ENCODE results near the gene MMADHC. TPM values are rescaled to one million over a fixed set of nuclear protein-coding genes. Genes with fewer than 3 reads are reported as not detected.

The MMADHC gene
- polyA plus RNA-seq, 2 of the 4 experiments (the other 2 are of a cell fraction): 103 to 180 TPM

DNA sequence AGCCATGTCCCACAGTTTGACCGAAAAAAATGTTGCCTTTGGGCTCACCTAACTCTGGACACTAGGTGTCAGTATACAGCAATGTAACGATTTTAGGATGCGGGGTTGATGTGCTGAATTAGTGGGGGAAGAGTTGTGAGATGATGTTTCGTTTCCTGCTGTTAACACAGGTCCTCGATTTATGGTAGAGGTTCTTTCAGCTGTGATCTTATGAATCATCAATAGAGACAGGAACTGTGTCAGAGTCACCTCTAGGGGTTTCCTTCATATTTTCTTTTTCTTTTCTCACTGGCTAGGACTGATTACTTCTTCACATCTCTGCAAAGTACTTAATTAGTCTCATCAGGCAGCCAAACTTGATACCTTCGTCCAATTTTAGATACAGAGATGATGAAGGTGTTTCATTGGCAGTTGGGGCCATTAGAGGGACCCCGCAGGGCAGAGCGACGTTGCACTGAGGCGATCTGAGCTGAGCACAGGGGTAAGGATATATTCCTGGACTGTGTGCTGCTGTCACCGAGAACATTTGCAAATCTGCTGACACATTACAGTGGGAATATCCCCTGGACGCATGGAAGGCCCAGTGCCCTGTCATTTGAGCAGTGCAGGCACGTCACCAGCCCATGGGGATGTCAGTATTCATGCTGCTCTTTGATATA lies 10.2 kb upstream of the MMADHC start:
- FAIRE-seq (peak; percentile 96), DNase-seq (ENCODE audit: low read depth in 1 of 2, low spot score in 1 of 2) (peak; percentile 35 to 83), ATAC-seq (peak; percentile 88 to 91)
- Histone ChIP-seq H3K9me3 (peaks cover 18% of the 10 kb centered on the region), H3K4me2 (peak overlapping the region; percentile 77), H3K27ac (peak overlapping the region; percentile 59 to 68), H3K4me3 (peak overlapping the region; percentile 17; the same call in 2 of the 3 replicates), H3K4me1 (peaks cover 41% of the 10 kb centered on the region)
- WGBS (ENCODE audit: missing lambda C conversion rate): 9% methylated on average over 9 of the region's 13 CpGs
- ChIA-PET POLR2A (no interaction called here), CTCF (interaction anchor here (0.6 to 11.8 kb wide), 24 partner anchors 9 to 1641 kb away, joined by 3 to 96 read pairs (median 3); no protein-coding TSS in a partner anchor)
- TF ChIP-seq CBX2 (IDR thresholded peaks at IDR 0.05; ENCODE audit: borderline replicate concordance, low read depth) (no peak), CEBPB (IDR thresholded peaks at IDR 0.05) (no peak), HOXA7 (CRISPR knock-in tag; IDR thresholded peaks at IDR 0.05) (no peak), MAFK (IDR thresholded peaks at IDR 0.05; ENCODE audit: partially characterized antibody) (peak; percentile 45), JUNB (IDR thresholded peaks at IDR 0.05) (no peak; the same call in 1 of the 2 replicates), RARB (CRISPR knock-in tag; IDR thresholded peaks at IDR 0.05) (no peak), CTCF (IDR thresholded peaks at IDR 0.05) (peak; percentile 93), RNF2 (IDR thresholded peaks at IDR 0.05; ENCODE audit: borderline replicate concordance, low read depth) (no peak), ESRRA (IDR thresholded peaks at IDR 0.05; ENCODE audit: borderline replicate concordance, low read length) (no peak), RAD21 (conservative IDR thresholded peaks at IDR 0.05 in 1 of 2, IDR thresholded peaks at IDR 0.05 in 1 of 2) (peak; percentile 96 to 98), ZC3H11A (IDR thresholded peaks at IDR 0.05) (no peak), EHF (CRISPR knock-in tag; IDR thresholded peaks at IDR 0.05) (no peak), BHLHE40 (IDR thresholded peaks at IDR 0.05; ENCODE audit: low read depth, low read length) (no peak), HOXB13 (CRISPR knock-in tag; IDR thresholded peaks at IDR 0.05; ENCODE audit: low read depth) (no peak), BCL3 (IDR thresholded peaks at IDR 0.05) (no peak), RCOR1 (IDR thresholded peaks at IDR 0.05; ENCODE audit: low read depth, low read length) (no peak), TFCP2L1 (CRISPR knock-in tag; IDR thresholded peaks at IDR 0.05) (no peak), HMGXB4 (CRISPR knock-in tag; IDR thresholded peaks at IDR 0.05; ENCODE audit: borderline replicate concordance) (no peak), SREBF2 (IDR thresholded peaks at IDR 0.05) (no peak), HEYL (CRISPR knock-in tag; IDR thresholded peaks at IDR 0.05) (no peak), POLR2A (IDR thresholded peaks at IDR 0.05; ENCODE audit: low read length) (no peak), NR3C1 (IDR thresholded peaks at IDR 0.05) (no peak), JUN (IDR thresholded peaks at IDR 0.05) (0 out of 5 replicates have a peak, but pooled peaks of 1 of the 2 experiments have one; percentile 40), MAX (IDR thresholded peaks at IDR 0.05) (no peak), KDM5A (IDR thresholded peaks at IDR 0.05) (no peak), ZNF302 (CRISPR knock-in tag; IDR thresholded peaks at IDR 0.05) (no peak), SMC3 (IDR thresholded peaks at IDR 0.05) (peak; percentile 94), HDAC2 (IDR thresholded peaks at IDR 0.05) (no peak), FOSB (CRISPR knock-in tag; IDR thresholded peaks at IDR 0.05) (no peak), HES2 (IDR thresholded peaks at IDR 0.05) (no peak), PHF8 (IDR thresholded peaks at IDR 0.05; ENCODE audit: borderline replicate concordance, low read depth) (no peak), FOSL2 (IDR thresholded peaks at IDR 0.05) (no peak), FOSL2 (CRISPR knock-in tag; IDR thresholded peaks at IDR 0.05) (peak; percentile 62), MYC (IDR thresholded peaks at IDR 0.05; ENCODE audit: borderline replicate concordance, low read length) (no peak), GATA3 (IDR thresholded peaks at IDR 0.05; ENCODE audit: borderline replicate concordance) (no peak), FOXS1 (CRISPR knock-in tag; IDR thresholded peaks at IDR 0.05) (no peak), TP53 (CRISPR knock-in tag; IDR thresholded peaks at IDR 0.05) (no peak)
- TF ChIP-seq, protein P1, sequence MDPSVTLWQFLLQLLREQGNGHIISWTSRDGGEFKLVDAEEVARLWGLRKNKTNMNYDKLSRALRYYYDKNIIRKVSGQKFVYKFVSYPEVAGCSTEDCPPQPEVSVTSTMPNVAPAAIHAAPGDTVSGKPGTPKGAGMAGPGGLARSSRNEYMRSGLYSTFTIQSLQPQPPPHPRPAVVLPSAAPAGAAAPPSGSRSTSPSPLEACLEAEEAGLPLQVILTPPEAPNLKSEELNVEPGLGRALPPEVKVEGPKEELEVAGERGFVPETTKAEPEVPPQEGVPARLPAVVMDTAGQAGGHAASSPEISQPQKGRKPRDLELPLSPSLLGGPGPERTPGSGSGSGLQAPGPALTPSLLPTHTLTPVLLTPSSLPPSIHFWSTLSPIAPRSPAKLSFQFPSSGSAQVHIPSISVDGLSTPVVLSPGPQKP (IDR thresholded peaks at IDR 0.05; ENCODE audit: low read depth, low read length): no peak
